KBM-7 (cell line): ENCODE results near the gene HKDC1.
"Not testable (repeated sequence)": the region's sequence is repeated elsewhere in the genome, so short reads cannot be mapped to it uniquely, and the experiment has no call there.

Experiments used
- DNase-seq: peaks from one replicate; pipeline ENCODE4 v3.0.0-alpha.2; 2015
- in situ Hi-C: fragments of 300-500 bp; cut with MboI; formaldehyde crosslinking; loops from 2 replicates; pipeline ENCODE4 v1.14.3; 2020; ENCODE audit warnings: low sequenced_read_pairs, low pct_unique_long_range_greater_than_20kb, mixed read lengths

Gene HKDC1

GRCh38 chr10:69262292-69262751, 42.2 kb downstream of the HKDC1 start:
- in situ Hi-C loops: no loop called here
- DNase-seq: no peak

- DNase-seq: no peak
- in situ Hi-C loops: no loop called here
These were observed 45.4 kb downstream of the HKDC1 start for GRCh38 chr10:69265521-69265920.

- DNase-seq: no peak
- in situ Hi-C loops: no loop called here
These were observed 48.8 kb downstream of the HKDC1 start for GRCh38 chr10:69268761-69269416.

GRCh38 chr10:69269761-69270160, 49.6 kb downstream of the HKDC1 start:
- no peak for DNase-seq

GRCh38 chr10:69270990-69271389, 50.9 kb downstream of the HKDC1 start:
- in situ Hi-C loops: no loop called here
- DNase-seq: no peak

More at GRCh38 chr10:69269761-69270160, 49.6 kb downstream of the HKDC1 start:
- in situ Hi-C loops: no loop called here

GRCh38 chr10:69272624-69273023, 52.5 kb downstream of the HKDC1 start:
- no peak for DNase-seq

GRCh38 chr10:69275444-69275843, 55.3 kb downstream of the HKDC1 start:
- in situ Hi-C loops: no loop called here
- no peak for DNase-seq

More at GRCh38 chr10:69272624-69273023, 52.5 kb downstream of the HKDC1 start:
- in situ Hi-C loops: no loop called here

GRCh38 chr10:69276503-69276902, 56.4 kb downstream of the HKDC1 start:
- DNase-seq: no peak
- in situ Hi-C loops: no loop called here

GRCh38 chr10:69278446-69278963, 58.4 kb downstream of the HKDC1 start, which contains the start of gene HK1:
TSS of gene HK1 (plus strand) at chr10:69278496.
- no peak for DNase-seq
- in situ Hi-C loops: no loop called here

- in situ Hi-C loops: no loop called here
- no peak for DNase-seq
These were observed 59.0 kb downstream of the HKDC1 start for GRCh38 chr10:69279110-69279509.

- no peak for DNase-seq
- in situ Hi-C loops: no loop called here
These were observed 61.6 kb downstream of the HKDC1 start for GRCh38 chr10:69281507-69282413.

- in situ Hi-C loops, DNase-seq: not testable (repeated sequence)
These were observed 64.3 kb downstream of the HKDC1 start for GRCh38 chr10:69284402-69284801.

GRCh38 chr10:69285699-69286098, 65.6 kb downstream of the HKDC1 start:
- no peak for DNase-seq
- in situ Hi-C loops: no loop called here

GRCh38 chr10:69287181-69287580, 67.0 kb downstream of the HKDC1 start:
- DNase-seq: peak; percentile 21
- in situ Hi-C loops: no loop called here

- no peak for DNase-seq
- in situ Hi-C loops: no loop called here
These were observed 70.9 kb downstream of the HKDC1 start for GRCh38 chr10:69290993-69291392.

GRCh38 chr10:69292459-69292858, 72.3 kb downstream of the HKDC1 start:
- DNase-seq: no peak
- in situ Hi-C loops: no loop called here

GRCh38 chr10:69295027-69295636, 75.0 kb downstream of the HKDC1 start:
- DNase-seq: no peak
- in situ Hi-C loops: no loop called here

- in situ Hi-C loops: no loop called here
- no peak for DNase-seq
These were observed 83.5 kb downstream of the HKDC1 start for GRCh38 chr10:69303632-69304051.

GRCh38 chr10:69306421-69306820, 86.3 kb downstream of the HKDC1 start:
- no peak for DNase-seq
- in situ Hi-C loops: no loop called here

- DNase-seq: no peak
- in situ Hi-C loops: no loop called here
These were observed 87.3 kb downstream of the HKDC1 start for GRCh38 chr10:69307434-69307833.
